ENCODE measurements around the gene FNBP1. TPM values are rescaled to one million over a fixed set of nuclear protein-coding genes. Genes with fewer than 3 reads are reported as not detected.

FNBP1 gene
- total and polyA plus RNA-seq, 10 of the 15 experiments (the other 5 are each of a cell fraction or from before 2014, with no cell fraction given), result 64.5 to 353 (median 179) TPM

GRCh38 chr9:129932303-129933151 is 110.5 kb downstream of the FNBP1 start (continued):
- TF ChIP-seq ZNF384 (IDR thresholded peaks at IDR 0.05; ENCODE audit: borderline replicate concordance, low read depth, low read length), result peak; percentile 35
- no peak for TF ChIP-seq SUPT20H (IDR thresholded peaks at IDR 0.05; ENCODE audit: borderline replicate concordance, control insufficient read depth, low read depth, low read length)
- TF ChIP-seq, protein P1, sequence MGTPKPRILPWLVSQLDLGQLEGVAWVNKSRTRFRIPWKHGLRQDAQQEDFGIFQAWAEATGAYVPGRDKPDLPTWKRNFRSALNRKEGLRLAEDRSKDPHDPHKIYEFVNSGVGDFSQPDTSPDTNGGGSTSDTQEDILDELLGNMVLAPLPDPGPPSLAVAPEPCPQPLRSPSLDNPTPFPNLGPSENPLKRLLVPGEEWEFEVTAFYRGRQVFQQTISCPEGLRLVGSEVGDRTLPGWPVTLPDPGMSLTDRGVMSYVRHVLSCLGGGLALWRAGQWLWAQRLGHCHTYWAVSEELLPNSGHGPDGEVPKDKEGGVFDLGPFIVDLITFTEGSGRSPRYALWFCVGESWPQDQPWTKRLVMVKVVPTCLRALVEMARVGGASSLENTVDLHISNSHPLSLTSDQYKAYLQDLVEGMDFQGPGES (IDR thresholded peaks at IDR 0.05), result no peak
- no peak for TF ChIP-seq MEF2B (IDR thresholded peaks at IDR 0.05; ENCODE audit: partially characterized antibody, poor library complexity, severe bottlenecking)
- TF ChIP-seq MXI1 (IDR thresholded peaks at IDR 0.05; ENCODE audit: low read depth, low read length), result no peak
- TF ChIP-seq EP300 (IDR thresholded peaks at IDR 0.05; ENCODE audit: borderline replicate concordance in 1 of 2, control insufficient read depth in 1 of 2, low read depth in 2 of 2, low read length in 2 of 2), result 0 out of 4 replicates have a peak, but pooled peaks of 1 of the 2 experiments have one; percentile 18
- no peak for TF ChIP-seq IRF5 (IDR thresholded peaks at IDR 0.05; ENCODE audit: borderline replicate concordance)
- TF ChIP-seq BHLHE40 (IDR thresholded peaks at IDR 0.05; ENCODE audit: borderline replicate concordance in 1 of 2, low read depth in 2 of 2, low read length in 1 of 2), result peak; percentile 47 to 68; a peak in 3 of 4 replicates
- TF ChIP-seq DPF2 (IDR thresholded peaks at IDR 0.05), result peak; percentile 52
- TF ChIP-seq GABPA (IDR thresholded peaks at IDR 0.05; ENCODE audit: low read depth), result no peak
- TF ChIP-seq PML (IDR thresholded peaks at IDR 0.05; ENCODE audit: low read length), result peak; percentile 61; the same call in 1 of the 2 replicates
- TF ChIP-seq ZBTB40 (IDR thresholded peaks at IDR 0.05; ENCODE audit: borderline replicate concordance), result peak; percentile 31; the same call in 1 of the 2 replicates
- TF ChIP-seq IKZF1 (conservative IDR thresholded peaks at IDR 0.05), result peak; percentile 91
- peak; percentile 12; the same call in 1 of the 2 replicates for TF ChIP-seq MLLT1 (IDR thresholded peaks at IDR 0.05)
- no peak for TF ChIP-seq NR2C2 (IDR thresholded peaks at IDR 0.05; ENCODE audit: borderline replicate concordance, control insufficient read depth, insufficient read length, low read depth)
- TF ChIP-seq POLR2AphosphoS2 (IDR thresholded peaks at IDR 0.05; ENCODE audit: low read depth, low read length), result 0 out of 2 replicates have a peak, but pooled peaks have one; percentile 17
- peak; percentile 30; the same call in 1 of the 2 replicates for TF ChIP-seq NBN (IDR thresholded peaks at IDR 0.05)
- TF ChIP-seq CHD4 (IDR thresholded peaks at IDR 0.05), result no peak
- TF ChIP-seq ETV6 (conservative IDR thresholded peaks at IDR 0.05 in 1 of 2, IDR thresholded peaks at IDR 0.05 in 1 of 2; ENCODE audit: borderline replicate concordance in 1 of 2, low read depth in 1 of 2), result peak in 1 of 2 experiments; percentile 15; a peak in 1 of 4 replicates
